Adipocyte (in vitro differentiated cells): ENCODE data around the gene ATP8B2.

Experiments
- DNase-seq: peaks from one replicate; pipeline ENCODE4 v3.0.0-alpha.2; 2015; ENCODE audit warnings: low read depth
- H3K27me3 ChIP-seq: replicated peaks from 2 replicates; pipeline ENCODE4 v1.7.0; 2013; ENCODE audit warnings: mild to moderate bottlenecking, low read length, moderate library complexity; ENCODE audit not compliant: control insufficient read depth, insufficient read depth
- H3K36me3 ChIP-seq: 2 replicates; pipeline ENCODE4 v1.7.0; 2013; ENCODE audit warnings: low read length, mild to moderate bottlenecking, moderate library complexity; ENCODE audit not compliant: control insufficient read depth, insufficient read depth, severe bottlenecking
- H3K4me1 ChIP-seq: 2 replicates; pipeline ENCODE4 v1.7.0; 2013; ENCODE audit warnings: mild to moderate bottlenecking, low read length, moderate library complexity; ENCODE audit not compliant: control insufficient read depth, insufficient read depth
- H3K4me3 ChIP-seq: 2 replicates; pipeline ENCODE4 v1.7.0; 2013; ENCODE audit warnings: mild to moderate bottlenecking, low read length, moderate library complexity
- H3K9ac ChIP-seq: 2 replicates; pipeline ENCODE4 v1.7.0; 2013; ENCODE audit warnings: mild to moderate bottlenecking, low read length, moderate library complexity
- H3K9me3 ChIP-seq: 2 replicates; pipeline ENCODE4 v1.7.0; 2013; ENCODE audit warnings: mild to moderate bottlenecking, low read length, moderate library complexity; ENCODE audit not compliant: control insufficient read depth

ATP8B2 gene

DNA sequence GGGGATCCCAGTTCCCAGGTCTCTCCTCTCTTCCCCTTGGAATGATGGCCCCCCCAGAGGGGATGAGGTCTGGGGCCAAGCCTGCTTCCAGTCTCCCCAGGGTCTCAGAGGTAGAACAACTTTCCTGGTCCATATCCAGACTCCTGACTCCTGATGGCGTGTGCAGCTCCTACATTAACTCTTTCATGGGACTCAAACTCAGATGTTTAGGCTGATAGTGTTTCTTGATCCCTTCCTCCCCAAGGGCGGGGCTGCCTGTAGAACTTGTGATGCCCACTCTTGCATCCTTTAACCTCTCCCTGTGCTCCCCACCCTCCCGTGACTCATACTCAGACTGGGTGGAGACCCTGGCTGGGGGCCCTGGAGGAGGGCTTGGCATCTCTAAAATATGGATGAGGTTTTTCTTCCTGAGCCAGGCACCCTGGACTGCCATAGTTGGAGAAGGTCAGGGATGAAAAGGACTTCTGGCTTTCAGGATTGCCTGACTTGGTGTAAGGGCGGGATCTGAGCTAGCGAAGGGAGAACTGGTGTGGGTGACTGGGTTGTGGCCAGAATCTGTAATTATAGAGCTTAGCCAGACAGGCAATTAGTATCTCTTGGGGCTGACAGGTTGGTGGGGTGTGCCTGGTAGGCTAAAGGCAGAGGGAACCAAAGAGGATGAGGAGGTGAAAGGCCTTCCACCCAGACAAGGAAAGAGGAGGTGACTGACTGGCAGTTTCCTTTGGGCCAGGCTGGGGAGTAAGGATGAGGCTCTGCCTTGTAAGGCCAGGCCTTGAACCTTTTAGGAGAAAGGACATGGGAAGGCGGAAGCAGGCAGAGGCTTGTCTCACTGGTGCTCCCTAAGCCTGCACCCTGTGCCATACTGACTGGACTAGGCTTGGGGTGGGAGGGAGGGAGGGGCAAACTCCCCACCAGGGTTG is 1.5 kb downstream of the ATP8B2 start:
- peaks cover 18% of the 10 kb centered on the region for H3K36me3 ChIP-seq
- H3K9me3 ChIP-seq, result no peaks in the 10 kb centered on the region
- peaks cover 25% of the 10 kb centered on the region for H3K4me1 ChIP-seq
- H3K4me3 ChIP-seq, result peak overlapping the region; percentile 96
- peak overlapping the region; percentile 100 for H3K9ac ChIP-seq
- peaks cover 9% of the 10 kb centered on the region for H3K27me3 ChIP-seq
- peak; percentile 80 for DNase-seq

DNA sequence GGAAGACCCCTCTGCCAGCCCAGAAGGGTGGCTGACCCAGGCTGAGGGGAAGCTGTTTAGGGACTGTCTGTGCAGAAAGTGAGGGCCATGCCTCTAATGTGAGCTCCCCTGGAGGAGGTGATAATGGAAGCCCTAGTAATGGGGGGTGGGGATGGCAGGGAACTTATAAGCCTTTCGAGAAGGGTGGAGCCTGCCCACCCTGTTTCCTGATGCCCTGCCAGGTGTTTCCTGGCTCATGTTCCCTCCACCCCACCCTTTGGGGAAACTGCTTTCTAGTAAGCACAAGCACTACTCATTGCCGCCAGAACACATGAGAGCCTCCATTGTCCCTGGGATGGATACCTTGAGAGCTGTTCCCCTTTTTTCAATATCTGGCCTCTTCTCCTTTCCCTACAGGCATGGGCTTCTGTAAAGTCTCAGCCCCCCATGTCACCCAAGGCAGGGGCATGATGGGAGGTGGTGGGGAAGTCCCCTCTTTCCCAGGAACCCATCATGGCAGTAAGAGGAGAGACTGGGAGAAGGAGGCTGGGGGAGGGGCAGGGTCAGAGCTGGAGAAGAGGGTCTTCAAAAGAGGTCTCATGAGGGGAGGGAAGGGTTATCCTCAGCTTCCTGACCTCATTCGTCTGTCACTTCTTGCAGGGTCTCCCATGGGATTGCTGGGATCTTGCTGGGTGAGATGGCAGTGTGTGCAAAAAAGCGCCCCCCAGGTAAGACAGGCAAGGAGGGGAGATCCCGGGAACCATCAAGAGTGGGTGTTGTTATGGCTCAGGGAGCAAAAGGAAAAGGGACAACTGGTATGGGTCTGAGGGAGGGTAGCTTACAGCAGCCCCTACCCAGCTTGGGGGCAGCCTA is 2.4 kb downstream of the ATP8B2 start:
- Histone ChIP-seq H3K9me3 (no peaks in the 10 kb centered on the region), H3K36me3 (peaks cover 27% of the 10 kb centered on the region), H3K4me3 (peak overlapping the region; percentile 76), H3K4me1 (peaks cover 25% of the 10 kb centered on the region), H3K9ac (peak overlapping the region; percentile 100), H3K27me3 (peaks cover 8% of the 10 kb centered on the region)
- DNase-seq, result no peak

DNA sequence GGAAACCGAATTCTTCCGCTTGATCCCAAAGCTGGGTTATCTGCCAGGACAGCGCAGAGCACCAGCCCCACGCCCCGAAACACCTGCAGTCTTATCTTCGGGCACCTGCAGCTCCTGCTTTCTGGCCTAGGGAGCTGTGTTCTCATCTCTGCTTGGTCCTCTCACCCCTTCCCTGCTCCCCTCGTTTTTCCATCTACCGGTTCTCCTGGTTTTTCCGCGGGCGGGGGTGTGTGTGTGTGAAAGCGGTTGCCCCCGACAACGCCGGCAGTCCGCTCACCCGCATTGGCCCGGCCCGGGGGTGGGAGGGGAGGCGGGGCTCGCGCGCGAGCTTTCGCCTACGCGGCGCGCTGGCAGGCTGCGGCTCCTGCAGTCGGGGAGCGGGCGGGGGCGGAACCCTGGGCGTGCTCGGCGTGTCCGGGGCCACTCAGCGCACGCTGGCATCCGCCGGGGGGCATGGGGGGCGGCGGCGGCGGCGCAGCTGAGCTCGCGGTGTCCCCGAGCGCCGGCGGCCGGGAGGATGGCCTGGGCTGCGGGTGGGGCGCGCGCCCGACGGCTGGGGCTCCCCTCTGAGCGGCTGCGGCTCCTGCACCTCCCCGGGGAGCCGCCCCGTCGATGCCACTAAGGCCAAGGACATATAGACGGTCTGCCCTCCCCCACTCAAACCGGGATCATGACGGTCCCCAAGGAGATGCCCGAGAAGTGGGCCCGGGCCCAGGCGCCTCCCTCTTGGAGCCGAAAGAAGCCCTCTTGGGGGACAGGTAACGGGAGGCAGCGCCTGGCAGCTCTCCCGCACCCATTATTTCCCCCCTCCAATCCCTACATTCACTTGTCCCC is 3.2 kb downstream of the ATP8B2 start:
- H3K9me3 ChIP-seq, result no peaks in the 10 kb centered on the region
- H3K27me3 ChIP-seq, result peaks cover under 1% of the 10 kb centered on the region
- DNase-seq, result peak; percentile 90
- H3K36me3 ChIP-seq, result peaks cover 35% of the 10 kb centered on the region
- peak overlapping the region; percentile 100 for H3K9ac ChIP-seq
- peak overlapping the region; percentile 76 for H3K4me3 ChIP-seq
- peaks cover 25% of the 10 kb centered on the region for H3K4me1 ChIP-seq

DNA sequence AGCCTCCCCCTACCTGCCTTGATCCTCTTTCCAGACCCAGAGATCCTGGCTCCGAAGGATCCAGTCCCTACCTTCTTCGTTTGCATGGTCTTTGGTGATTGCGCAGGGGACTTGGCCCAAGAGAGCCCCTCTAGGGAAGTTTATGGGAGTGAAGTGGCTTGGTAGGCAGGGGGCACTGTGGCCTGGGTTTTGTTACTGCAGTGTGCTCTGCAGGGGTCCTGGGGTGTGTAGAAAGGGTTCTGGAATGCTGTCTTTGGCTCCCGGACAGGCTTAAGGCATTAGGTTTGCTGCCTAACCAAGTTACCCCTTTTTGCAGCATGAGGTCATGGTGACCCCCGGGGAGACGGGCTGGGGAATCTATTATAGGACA is 3.8 kb downstream of the ATP8B2 start:
- H3K27me3 ChIP-seq, result no peaks in the 10 kb centered on the region
- H3K4me3 ChIP-seq, result peak overlapping the region; percentile 76
- peaks cover 28% of the 10 kb centered on the region for H3K4me1 ChIP-seq
- H3K9ac ChIP-seq, result peak overlapping the region; percentile 100
- peak; percentile 27 for DNase-seq
- H3K36me3 ChIP-seq, result peaks cover 41% of the 10 kb centered on the region
- H3K9me3 ChIP-seq, result no peaks in the 10 kb centered on the region

DNA sequence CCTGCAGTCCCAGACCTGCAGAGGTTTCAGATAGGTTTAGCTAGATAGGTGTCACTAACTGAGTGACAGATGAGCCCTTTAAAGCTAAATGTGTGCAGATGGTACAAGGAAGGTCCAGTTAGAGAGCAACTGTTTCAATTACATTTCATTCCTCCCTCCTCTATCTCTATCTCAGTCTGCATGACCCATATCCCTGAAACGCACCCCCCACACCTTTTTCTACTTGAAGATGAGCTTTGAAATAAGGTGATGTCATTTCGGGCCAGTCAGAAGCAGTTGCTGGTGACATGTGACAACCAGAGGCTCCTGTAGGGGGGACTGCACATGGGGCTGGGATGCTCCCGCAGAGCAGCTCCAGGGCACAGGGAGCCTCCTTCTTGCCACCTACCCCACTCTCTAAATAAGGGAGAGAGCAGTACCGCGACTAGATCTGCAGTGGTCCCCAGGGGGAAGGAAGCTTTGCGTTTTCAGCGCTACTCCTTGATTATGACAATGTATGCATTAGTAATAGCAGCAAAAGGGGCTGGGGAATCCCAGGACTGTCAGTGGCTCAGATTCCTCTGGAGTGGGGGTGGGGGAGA is 4.3 kb downstream of the ATP8B2 start:
- Histone ChIP-seq H3K9ac (peak overlapping the region; percentile 100), H3K9me3 (no peaks in the 10 kb centered on the region), H3K4me1 (peaks cover 33% of the 10 kb centered on the region), H3K27me3 (no peaks in the 10 kb centered on the region), H3K36me3 (peaks cover 44% of the 10 kb centered on the region), H3K4me3 (peak overlapping the region; percentile 76)
- peak; percentile 24 for DNase-seq

DNA sequence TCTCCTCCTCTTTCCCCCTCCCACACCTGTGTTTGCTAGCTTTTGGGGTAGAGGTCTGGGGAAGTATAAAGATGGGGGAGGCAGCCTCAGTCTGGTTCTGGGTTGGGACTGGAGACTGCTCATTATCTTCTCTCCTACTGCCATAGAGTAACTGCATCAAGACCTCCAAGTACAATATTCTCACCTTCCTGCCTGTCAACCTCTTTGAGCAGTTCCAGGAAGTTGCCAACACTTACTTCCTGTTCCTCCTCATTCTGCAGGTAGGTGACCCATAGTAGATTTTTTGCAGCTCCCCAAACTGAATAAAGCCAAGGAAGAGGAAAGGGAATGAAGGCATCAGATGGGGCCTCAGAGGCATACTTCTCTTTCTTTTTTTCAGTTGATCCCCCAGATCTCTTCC is 5.3 kb downstream of the ATP8B2 start:
- Histone ChIP-seq H3K9ac (no peak overlapping the region), H3K36me3 (peaks cover 44% of the 10 kb centered on the region), H3K9me3 (no peaks in the 10 kb centered on the region), H3K4me3 (no peak overlapping the region), H3K4me1 (peaks cover 37% of the 10 kb centered on the region), H3K27me3 (no peaks in the 10 kb centered on the region)
- DNase-seq, result no peak

DNA sequence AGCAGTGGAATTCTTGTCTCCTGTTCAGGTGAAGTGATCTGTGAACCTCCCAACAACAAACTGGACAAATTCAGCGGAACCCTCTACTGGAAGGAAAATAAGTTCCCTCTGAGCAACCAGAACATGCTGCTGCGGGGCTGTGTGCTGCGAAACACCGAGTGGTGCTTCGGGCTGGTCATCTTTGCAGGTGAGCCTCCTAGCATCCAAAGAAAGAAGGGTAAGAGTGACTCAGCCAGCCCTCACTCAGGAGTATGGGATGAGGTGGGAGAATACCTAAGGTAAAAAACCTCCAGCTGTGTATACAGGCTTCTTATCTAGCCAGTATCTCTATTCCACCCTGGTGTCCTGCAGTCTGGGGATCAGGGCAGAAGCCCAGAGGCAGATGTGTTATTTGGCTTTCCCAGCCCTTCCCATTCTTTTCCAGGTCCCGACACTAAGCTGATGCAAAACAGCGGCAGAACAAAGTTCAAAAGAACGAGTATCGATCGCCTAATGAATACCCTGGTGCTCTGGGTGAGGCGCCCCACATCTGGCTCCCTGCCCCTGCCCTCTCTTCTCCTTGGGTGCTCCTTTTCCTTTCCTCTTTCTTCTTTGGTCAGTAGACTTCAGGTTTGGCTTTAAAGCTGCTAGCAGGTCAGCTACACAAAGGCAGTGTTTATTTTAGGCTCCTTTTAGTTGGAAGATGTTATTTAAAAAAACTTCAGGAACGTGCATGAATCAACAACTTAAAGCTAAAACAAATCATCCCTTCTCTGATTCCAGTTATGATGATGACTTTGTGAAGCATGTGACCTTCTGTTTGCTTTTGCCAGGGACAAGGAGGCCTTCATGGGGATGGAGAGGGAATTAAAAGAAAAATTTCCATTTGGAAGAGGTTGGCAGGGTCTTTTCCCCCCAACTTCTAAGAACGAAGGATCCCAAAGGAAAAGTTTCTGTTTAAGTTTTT is 9.0 kb downstream of the ATP8B2 start:
- H3K27me3 ChIP-seq, result no peaks in the 10 kb centered on the region
- peak; percentile 36 for DNase-seq
- H3K9me3 ChIP-seq, result no peaks in the 10 kb centered on the region
- peaks cover 73% of the 10 kb centered on the region for H3K36me3 ChIP-seq
- peak overlapping the region; percentile 4 for H3K4me3 ChIP-seq
- H3K9ac ChIP-seq, result peak overlapping the region; percentile 72
- H3K4me1 ChIP-seq, result peaks cover 11% of the 10 kb centered on the region

DNA sequence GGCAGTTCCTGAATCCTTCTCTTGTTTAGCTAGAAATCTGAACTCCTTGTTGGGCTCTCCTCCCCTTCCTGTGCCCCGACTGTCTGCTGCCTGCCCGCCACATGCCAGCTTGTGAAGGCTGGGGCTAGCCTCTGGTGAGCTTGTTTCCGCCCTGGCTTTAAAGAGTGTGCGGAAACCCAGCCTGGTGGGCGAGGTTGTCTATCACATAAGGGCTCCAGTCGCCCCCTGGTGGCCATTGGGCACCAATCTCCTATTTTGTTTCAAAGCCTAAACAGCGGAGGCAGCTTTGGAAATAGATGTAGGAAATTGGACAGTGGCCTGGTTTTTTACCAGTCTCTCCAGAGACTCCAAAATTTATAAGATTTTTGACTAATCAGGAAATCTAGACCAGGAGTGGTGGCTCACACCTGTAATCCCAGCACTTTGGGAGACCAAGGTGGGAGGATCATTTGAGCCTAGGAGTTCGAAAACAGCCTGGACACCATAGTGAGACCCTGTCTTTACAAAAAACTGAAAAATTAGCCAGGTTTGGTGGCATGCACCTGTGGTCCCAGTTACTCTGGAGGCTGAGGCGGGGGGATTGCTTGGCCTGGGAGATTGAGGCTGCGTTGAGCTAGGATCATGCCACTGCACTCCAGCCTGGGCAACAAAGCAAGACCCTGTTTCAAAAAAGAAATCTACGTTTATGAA is 9.8 kb downstream of the ATP8B2 start:
- H3K9ac ChIP-seq, result peak overlapping the region; percentile 72
- peak overlapping the region; percentile 4 for H3K4me3 ChIP-seq
- DNase-seq, result peak; percentile 97
- H3K9me3 ChIP-seq, result no peaks in the 10 kb centered on the region
- H3K27me3 ChIP-seq, result no peaks in the 10 kb centered on the region
- H3K4me1 ChIP-seq, result peaks cover 11% of the 10 kb centered on the region
- peaks cover 79% of the 10 kb centered on the region for H3K36me3 ChIP-seq

DNA sequence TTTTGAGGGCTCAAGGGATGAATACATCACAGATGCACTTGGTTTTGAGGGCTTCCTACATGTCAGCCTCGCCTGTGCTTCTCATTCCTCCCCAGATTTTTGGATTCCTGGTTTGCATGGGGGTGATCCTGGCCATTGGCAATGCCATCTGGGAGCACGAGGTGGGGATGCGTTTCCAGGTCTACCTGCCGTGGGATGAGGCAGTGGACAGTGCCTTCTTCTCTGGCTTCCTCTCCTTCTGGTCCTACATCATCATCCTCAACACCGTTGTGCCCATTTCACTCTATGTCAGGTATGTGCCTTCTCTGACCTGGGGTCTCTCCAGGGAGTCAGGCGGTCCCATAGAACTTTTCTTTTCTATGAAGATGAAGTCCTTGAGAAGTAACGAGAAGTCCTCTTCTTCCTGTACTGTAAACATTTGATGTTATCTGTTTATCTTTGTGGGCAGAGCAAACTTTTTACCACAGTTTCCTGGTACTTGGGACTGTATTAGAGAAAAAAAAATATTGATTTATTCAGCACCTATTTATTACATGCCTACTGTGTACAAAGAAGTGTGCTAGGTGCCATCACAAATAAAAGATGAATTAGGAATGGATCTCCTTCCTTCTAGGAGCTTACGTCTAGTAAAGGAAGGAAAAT is 12.0 kb downstream of the ATP8B2 start:
- H3K4me3 ChIP-seq, result no peak overlapping the region
- peaks cover 11% of the 10 kb centered on the region for H3K4me1 ChIP-seq
- no peaks in the 10 kb centered on the region for H3K27me3 ChIP-seq
- no peaks in the 10 kb centered on the region for H3K9me3 ChIP-seq
- DNase-seq, result no peak
- no peak overlapping the region for H3K9ac ChIP-seq
- H3K36me3 ChIP-seq, result peaks cover 79% of the 10 kb centered on the region
